HepG2 (cell line): ENCODE measurements around the gene PDS5B.

ENCODE experiments used
- GPN1 ChIP-seq: sonication (generic); formaldehyde crosslinking; IDR thresholded peaks from 2 replicates; pipeline ENCODE4 v1.5.1; 2020; ENCODE audit warnings: missing genetic modification reagents, borderline replicate concordance
- HMGA1 ChIP-seq: sonication (generic); formaldehyde crosslinking; conservative IDR thresholded peaks from 2 replicates; pipeline ENCODE4 v1.4.0; 2020; ENCODE audit warnings: missing genetic modification reagents
- MIER2 ChIP-seq: IDR thresholded peaks from 2 replicates; pipeline ENCODE4 v1.6.1; 2016; ENCODE audit warnings: missing biosample characterization, missing genetic modification reagents
- NBN ChIP-seq: fragments of 450-650 bp; conservative IDR thresholded peaks from 2 replicates; pipeline ENCODE4 v1.6.1; 2017
- NFE2 ChIP-seq: sonication (generic); formaldehyde crosslinking; IDR thresholded peaks from 2 replicates; pipeline ENCODE4 v1.4.0; 2020; ENCODE audit warnings: missing genetic modification reagents
- POLR2AphosphoS5 ChIP-seq: IDR thresholded peaks from 2 replicates; pipeline ENCODE4 v1.6.1; 2012; ENCODE audit warnings: low read depth, low read length
- ZFX ChIP-seq: sonication (generic); formaldehyde crosslinking; IDR thresholded peaks from 2 replicates; pipeline ENCODE4 v1.4.0; 2020; ENCODE audit warnings: mild to moderate bottlenecking, low read depth, missing genetic modification reagents, moderate library complexity
- ZNF660 ChIP-seq: sonication (generic); formaldehyde crosslinking; IDR thresholded peaks from 2 replicates; pipeline ENCODE4 v1.5.1; 2020; ENCODE audit warnings: mild to moderate bottlenecking, low read depth, missing genetic modification reagents, borderline replicate concordance
- TF ChIP-seq, protein P1 (sequence below): sonication (generic); formaldehyde crosslinking; IDR thresholded peaks from 2 replicates; pipeline ENCODE4 v1.4.0; 2020; ENCODE audit warnings: missing genetic modification reagents

DNA sequence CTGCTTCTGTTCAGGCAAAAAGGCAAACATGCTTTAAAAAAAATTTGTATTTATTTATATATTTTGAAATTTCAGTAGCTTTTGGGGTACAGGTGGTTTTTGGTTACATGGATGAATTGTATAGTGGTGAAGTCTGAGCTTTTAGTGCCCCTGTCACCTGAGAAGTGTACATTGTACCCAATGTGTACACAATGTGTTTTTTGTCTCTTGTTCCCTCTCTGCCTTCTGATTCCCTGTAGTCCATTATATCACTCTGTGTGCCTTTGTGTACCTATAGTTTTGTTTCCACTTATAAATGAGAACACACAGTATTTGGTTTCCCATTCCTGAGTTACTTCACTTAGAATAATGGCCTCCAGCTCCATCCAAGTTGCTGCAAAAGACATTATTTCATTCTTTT, 77.4 kb downstream of the PDS5B start:
- no peak for TF ChIP-seq GPN1 (CRISPR knock-in tag)
- TF ChIP-seq NFE2 (CRISPR knock-in tag): no peak
- TF ChIP-seq HMGA1 (CRISPR knock-in tag): no peak
- TF ChIP-seq, protein P1, sequence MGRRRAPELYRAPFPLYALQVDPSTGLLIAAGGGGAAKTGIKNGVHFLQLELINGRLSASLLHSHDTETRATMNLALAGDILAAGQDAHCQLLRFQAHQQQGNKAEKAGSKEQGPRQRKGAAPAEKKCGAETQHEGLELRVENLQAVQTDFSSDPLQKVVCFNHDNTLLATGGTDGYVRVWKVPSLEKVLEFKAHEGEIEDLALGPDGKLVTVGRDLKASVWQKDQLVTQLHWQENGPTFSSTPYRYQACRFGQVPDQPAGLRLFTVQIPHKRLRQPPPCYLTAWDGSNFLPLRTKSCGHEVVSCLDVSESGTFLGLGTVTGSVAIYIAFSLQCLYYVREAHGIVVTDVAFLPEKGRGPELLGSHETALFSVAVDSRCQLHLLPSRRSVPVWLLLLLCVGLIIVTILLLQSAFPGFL (CRISPR knock-in tag): no peak
- TF ChIP-seq MIER2 (CRISPR knock-in tag): no peak
- no peak for TF ChIP-seq POLR2AphosphoS5
- no peak for TF ChIP-seq ZNF660
- no peak for TF ChIP-seq NBN
- no peak for TF ChIP-seq ZFX (CRISPR knock-in tag)
